ENCODE data around the gene C12orf56.

- TF ChIP-seq, protein P1, sequence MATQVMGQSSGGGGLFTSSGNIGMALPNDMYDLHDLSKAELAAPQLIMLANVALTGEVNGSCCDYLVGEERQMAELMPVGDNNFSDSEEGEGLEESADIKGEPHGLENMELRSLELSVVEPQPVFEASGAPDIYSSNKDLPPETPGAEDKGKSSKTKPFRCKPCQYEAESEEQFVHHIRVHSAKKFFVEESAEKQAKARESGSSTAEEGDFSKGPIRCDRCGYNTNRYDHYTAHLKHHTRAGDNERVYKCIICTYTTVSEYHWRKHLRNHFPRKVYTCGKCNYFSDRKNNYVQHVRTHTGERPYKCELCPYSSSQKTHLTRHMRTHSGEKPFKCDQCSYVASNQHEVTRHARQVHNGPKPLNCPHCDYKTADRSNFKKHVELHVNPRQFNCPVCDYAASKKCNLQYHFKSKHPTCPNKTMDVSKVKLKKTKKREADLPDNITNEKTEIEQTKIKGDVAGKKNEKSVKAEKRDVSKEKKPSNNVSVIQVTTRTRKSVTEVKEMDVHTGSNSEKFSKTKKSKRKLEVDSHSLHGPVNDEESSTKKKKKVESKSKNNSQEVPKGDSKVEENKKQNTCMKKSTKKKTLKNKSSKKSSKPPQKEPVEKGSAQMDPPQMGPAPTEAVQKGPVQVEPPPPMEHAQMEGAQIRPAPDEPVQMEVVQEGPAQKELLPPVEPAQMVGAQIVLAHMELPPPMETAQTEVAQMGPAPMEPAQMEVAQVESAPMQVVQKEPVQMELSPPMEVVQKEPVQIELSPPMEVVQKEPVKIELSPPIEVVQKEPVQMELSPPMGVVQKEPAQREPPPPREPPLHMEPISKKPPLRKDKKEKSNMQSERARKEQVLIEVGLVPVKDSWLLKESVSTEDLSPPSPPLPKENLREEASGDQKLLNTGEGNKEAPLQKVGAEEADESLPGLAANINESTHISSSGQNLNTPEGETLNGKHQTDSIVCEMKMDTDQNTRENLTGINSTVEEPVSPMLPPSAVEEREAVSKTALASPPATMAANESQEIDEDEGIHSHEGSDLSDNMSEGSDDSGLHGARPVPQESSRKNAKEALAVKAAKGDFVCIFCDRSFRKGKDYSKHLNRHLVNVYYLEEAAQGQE (IDR thresholded peaks at IDR 0.05; ENCODE audit: borderline replicate concordance) = peak; percentile 55
- peak; percentile 80 for TF ChIP-seq POLR2AphosphoS5 (IDR thresholded peaks at IDR 0.05)
These were observed 120.1 kb downstream of the C12orf56 start for GRCh38 chr12:64270411-64270810.

Data from neural cell (in vitro differentiated cells).